UCSD-AML1 (cell line): ENCODE results near the gene RTN4IP1.
A peak's percentile ranks its signal among the peaks of the same experiment; 100 is the strongest.
"Not testable (repeated sequence)": the region's sequence is repeated elsewhere in the genome, so short reads cannot be mapped to it uniquely, and the experiment has no call there.

Source experiments
- DNase-seq: peaks from one replicate; lab custom pipeline; 2025; ENCODE audit not compliant: unreplicated experiment; lab: John Stamatoyannopoulos, UW

The RTN4IP1 gene

DNA sequence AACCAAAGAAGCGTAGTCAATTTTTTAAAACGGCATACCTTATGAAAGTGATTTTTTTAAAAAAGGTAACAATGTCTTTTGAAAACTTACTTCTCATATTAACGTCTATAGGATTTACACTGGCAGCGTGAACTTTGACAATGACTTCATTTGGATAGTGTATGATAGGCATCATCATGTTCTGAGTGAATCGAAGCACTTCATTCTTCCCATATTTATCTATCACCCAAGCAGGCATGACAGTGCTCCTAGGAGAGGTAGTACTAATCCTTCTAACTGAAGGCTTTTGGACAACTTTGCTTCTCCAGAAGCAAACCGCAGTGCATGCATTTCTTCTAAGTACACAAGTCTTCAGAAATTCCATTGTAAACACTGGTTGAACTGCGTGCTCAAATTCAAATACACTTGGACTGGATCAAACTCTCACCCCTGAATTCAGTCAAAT lies 618 bp downstream of the RTN4IP1 start:
- DNase-seq, result no peak

DNA sequence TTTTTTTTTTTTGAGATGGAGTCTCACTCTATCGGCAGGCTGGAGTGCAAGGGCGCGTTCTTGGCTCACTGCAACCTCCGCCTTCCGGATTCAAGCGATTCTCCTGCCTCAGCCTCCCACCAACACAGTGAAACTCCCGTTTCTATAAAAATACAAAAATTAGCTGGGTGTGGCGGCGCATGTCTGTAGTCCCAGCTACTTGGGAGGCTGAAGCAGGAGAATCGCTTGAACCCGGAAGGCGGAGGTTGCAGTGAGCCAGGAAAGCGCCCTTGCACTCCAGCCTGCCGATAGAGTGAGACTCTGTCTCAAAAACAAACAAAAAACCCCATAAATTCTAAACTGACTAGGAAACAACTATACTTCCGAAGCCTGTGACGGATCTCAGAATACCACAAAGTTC lies 1.5 kb downstream of the RTN4IP1 start:
- not testable (repeated sequence) for DNase-seq

DNA sequence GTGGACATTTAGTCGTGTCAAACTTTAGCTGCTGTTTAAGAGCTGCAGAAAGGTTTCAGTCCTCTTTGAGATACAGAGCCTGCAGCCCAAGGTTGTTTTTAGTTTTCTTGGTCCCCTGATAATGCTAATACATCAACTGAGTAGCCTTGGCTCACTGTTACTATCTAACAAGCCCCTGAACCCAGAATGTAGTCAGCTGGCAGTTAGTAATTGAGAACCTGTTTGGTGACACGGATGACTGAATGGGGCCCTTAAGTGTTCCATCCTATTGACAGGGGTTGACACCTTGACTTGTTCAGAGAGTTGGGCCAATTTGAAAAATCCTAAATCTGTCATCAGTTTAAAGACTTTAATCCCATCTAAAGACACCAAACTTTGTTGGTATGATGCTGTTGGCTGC lies 2.8 kb downstream of the RTN4IP1 start:
- no peak for DNase-seq

DNA sequence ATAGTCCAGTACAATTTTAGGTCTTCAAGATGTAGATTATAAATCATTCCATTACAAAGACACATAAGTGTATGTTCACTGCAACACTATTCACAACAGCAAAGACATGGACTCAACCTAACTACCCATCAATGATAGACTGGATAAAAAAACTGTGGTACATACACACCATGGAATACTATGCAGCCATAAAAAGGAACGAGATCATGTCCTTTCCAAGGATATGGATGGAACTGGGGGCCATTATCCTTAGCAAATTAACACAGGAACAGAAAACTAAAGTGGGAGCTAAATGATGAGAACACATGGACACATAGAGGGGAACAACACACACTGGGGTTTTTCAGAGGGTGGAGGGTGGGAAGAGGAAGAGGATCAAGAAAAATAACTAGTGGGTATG lies 6.3 kb downstream of the RTN4IP1 start:
- DNase-seq, result no peak

DNA sequence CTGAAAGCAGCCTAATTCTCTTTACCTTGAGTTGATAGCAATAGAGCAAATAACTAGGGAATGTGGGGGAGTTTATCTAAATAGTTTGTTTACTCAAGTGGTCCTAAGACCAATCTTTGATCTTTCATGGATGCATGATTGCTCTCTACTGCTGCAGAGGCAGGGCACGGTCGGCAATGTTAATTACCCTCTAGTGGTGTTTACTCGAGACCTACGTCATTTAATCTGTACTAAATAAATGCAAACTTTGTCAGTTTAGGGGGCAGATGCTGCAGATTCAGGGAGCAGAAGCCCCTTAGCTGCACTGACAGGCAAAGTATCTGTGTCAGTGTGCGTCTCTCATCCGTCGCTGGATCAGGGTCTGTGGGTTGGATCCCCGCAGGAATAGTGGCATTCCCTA lies 6.9 kb downstream of the RTN4IP1 start:
- no peak for DNase-seq

DNA sequence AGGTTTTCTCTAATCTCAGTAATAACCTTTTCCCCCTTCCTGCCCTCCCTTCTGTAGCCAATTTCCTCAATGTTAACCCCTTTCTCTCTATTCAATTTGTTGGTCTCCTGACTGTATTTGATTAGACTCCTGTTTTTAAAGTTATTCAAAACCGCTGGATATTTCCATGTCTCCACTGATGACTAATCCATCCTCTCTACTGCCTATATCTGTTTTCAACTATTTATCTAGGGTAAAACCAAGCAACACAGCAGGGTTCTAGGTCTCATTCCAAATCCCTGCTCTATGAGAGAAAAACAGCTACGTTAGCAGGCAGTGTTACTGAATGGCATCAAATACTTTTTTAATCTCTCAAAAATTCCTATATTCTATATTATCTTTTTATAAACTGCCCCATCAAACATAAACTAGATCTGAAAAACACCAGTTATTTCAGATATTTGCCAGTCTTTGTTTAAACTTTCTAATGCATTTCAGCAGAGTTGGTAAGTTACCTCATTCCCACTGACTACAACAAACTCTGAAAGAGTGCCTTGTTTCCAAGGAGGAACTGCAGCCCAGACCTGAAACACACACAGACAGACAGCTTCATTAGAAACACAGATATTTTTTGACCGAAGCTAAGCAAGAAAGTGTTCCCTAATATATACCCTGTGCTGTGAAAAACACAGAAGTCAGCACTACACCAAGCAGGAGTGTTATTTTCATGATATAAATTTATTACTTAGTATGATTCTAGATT lies 8.2 kb downstream of the RTN4IP1 start:
- DNase-seq, result no peak

DNA sequence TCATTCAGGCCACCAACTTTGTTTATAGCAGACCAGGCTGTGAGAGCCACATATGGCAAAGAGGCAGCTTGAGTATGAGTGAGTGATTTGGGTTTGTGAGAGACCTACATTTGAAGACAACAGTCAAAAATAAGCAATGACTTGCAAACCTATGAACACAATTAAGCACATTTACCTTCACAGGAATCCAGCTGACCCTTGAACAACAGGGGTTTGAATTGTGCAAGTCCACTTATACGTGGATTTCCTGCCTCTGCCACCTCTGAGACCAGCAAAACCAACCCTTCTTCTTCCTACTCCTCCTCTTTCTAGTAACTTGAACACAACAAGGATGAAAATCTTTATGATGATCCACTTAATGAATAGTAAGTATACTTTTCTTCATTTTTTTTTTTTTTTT lies 10.1 kb downstream of the RTN4IP1 start:
- DNase-seq, result no peak

DNA sequence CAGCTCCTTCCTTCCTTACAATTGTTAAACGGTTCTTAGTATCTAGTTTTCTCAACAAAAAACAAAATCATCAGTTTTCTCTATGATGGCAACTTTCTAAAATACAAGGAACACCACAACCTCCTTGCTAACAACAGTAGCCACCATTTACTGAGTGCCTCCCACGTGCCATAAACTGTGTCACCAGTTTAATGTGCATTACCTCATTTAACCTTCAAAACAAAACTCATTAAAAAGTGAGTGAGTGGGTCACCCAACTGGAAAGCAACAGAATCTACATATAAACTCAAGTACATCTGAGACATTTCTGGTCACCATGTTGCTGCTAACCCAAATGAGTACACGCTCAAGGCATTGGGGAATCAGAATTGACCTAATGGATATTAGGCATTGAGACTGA lies 11.0 kb downstream of the RTN4IP1 start:
- no peak for DNase-seq

DNA sequence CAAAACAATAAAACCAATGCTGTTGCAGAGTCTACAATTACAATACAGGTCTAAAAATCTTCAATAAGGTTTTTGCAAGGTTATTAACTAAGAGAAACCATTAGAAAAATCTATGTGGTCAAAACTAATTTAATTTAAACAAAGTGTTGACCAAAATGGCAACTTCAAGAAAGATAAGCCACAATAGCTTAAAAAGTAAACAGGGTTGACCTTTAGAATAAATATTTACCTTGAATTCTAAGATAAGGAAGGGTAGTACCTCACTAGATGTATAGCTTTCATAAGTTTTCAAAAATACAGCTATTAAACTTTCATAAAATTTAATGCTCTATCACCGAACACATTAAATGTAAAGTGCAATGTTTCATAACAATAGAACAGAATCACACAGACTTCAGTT lies 11.4 kb downstream of the RTN4IP1 start:
- no peak for DNase-seq

DNA sequence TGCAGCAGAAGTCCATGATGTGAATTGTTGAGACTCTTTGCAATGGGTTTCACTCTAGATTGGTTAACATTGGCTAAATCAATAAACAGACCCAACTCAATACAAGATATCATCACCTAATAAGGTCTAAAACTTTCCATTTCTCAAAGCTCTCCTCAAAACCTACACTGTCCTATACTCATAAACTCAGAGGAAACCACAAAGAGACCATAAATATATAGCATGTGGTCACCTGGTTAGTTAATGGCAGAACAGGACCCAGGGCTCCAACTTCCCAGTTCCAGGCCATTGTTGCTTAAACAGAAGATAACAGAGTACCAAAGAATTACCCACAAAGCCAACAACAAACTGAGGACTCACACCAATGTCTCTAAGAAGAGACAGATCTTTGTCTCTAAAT lies 12.0 kb downstream of the RTN4IP1 start:
- no peak for DNase-seq

DNA sequence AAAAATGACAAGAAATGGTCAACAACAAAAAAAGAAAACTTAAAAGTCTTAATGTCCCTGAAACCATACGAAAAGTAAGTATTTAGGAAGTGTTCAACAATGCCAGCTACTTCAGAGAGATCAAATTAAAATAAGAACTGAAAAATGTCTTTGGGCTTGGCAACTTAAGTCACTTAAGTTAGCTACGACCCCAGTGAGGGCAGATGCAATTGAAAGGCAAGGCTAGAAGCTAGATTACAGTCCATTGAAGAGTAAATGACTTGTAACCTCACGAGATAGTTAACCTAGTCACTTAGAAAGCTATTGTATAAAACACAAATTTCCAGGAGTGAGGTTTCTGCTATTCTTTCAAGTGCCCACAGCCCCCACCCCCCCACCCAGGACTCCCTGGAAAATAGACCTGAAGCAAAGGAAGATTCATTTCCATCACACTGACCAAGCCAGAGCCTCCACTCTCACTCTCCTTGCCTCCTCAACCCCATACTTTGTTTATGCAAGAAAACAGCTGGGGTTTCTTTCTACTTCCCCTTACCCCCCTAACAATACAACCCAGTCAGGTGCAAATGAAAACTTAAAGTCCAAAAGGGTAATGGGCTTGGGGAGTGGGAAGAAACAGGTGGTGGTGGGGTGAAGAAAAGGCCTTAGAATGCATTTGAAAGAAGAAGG lies 14.6 kb downstream of the RTN4IP1 start:
- no peak for DNase-seq

DNA sequence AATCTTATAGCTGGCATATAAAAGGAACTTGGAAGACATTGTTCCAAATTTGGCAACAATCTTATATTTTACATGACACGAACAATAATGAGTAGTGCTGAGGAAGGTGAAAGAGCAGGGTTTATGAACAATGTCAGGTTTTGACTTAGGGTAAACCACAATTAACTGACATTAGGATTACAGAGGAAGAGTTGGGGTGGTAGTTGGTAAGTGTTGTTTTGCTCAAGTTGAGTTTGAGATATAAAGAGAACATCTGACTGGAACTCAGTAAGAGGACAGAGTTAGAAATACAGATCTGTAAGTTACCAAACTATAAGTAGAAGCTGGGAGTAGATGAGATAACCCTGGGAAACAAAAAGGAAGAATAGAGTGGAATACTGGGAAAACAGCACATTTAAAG lies 15.1 kb downstream of the RTN4IP1 start:
- no peak for DNase-seq

DNA sequence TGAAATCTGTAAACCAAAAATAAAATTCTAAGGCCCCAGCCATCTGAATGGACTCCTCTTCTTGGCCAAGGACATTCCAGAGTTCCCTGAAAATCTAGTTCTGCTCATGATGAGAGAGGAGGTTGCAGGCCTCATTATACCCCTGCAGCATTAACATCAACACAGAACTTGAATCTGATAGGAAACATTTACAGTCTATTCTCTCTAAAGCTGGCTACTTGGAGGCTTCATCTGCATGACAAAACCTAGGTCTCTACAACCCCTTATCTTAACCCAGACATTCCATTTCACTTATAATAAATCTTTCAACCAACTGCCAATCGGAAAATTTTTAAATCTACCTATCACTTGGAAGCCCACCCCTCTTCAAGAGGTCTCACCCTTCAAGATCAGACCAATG lies 15.7 kb downstream of the RTN4IP1 start:
- DNase-seq, result no peak

DNA sequence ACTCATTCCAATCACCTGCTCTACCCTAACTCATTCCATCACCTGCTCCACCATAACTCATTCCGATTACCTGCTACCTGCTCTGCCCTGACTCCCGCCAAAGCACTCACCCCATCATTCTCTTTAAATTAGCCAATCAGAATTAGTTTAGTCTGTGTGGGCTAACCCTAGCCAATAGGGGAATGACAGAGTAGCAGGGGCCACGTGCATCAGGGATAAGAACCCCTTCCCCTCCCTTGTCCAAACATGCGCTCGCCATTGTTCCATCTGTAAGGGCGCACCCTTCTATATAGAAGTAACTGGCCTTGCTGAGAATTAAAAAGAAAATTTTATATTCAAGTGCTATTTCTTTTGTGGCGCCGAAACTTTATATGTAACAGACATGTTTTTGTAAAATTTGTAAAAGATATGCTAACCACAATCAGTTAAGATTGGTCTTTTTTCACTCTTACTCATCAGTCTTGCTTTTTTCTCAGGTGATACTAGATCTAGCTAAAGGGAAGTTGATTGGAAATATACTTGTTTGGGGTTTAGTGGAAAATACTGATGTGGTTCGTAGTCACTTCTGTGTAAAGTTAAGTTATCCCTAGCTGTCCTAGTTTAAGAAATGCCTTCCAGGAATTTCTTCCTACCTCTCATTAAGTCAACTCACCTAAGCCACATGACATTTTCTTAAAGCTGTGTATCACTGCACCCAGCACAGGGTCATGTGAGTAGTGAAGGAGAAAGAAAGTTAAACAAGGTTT lies 16.5 kb downstream of the RTN4IP1 start:
- DNase-seq, result no peak

DNA sequence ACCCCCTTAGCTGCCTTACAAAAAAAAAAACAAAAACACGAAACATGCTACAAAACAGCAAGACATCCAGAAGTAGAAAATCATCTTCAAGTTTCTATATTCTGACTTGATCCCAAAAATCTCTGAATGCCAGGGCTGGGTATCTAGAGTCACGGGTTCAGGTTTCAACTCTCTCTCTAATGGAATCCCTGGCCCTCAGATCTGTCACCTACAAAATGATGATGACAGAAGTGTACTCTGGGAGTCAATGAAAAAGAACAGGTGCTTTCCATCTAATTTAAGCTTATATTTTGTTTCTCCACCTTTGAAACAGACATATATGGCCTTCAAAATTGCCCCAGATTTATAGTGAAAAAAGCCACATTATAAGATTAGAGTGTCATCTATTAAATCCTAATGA lies 18.3 kb downstream of the RTN4IP1 start:
- DNase-seq, result no peak

DNA sequence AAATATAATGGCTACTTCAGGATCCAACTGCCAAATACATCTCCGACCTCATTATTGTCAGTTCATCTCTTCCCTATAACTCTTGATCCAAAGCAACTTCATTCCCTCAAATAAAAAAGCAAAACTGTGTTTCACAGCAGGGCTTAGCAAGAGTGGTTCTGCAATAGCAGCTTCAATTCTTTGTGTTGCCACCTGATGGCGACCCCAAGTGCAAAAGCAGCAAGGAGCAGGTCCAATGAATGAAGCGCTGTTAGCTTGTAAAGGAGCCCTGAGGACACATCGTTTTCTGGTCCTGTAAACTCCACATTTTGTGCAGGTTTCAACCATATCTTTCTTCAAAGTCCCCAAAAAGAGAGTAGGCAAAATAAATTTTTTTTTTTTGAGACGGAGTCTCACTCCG lies 19.6 kb downstream of the RTN4IP1 start:
- peak; percentile 18 for DNase-seq

DNA sequence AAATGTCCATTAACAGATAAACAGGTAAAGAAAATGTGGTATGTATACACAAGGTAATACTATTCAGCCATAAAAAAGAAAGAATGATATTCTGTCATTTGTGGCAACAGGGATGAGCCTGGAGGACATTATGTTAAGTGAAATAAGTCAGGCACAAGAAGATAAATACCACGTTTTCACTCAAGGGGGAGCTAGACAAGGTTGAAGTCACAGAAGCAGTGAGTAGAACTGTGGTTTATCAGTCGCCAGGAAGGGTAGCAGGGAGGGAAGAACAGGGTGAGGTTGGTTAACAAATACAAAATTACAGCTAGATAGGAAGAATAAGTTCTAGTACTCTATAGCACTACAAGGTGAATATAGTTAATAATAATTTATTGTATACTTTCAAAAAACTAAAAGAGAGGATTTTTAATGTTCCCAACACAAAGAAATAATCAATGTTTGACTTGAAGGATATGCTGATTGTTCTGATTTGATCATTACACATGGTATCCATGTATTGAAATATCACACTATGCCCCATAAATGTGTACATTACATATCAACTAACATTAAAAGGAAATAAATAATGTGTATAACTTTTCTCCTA lies 21.1 kb downstream of the RTN4IP1 start:
- DNase-seq, result no peak

DNA sequence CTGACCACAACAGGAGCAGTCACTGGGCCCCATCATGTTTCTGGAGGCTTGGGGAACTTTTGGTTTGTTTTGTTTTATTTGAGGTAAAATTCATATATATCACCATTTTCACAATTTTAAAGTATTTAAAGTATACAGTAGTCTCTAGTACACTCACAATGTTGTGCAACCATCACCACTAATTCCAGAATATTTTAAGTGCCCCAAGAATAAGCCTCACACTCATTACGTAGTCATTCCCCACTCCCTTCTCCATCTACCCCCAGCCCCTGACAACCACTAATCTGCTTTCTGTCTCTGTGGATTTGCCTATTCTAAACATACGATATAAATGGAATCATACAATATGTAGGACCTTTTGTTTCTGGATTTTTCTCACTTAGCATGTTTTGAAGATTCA lies 29.0 kb downstream of the RTN4IP1 start:
- no peak for DNase-seq

DNA sequence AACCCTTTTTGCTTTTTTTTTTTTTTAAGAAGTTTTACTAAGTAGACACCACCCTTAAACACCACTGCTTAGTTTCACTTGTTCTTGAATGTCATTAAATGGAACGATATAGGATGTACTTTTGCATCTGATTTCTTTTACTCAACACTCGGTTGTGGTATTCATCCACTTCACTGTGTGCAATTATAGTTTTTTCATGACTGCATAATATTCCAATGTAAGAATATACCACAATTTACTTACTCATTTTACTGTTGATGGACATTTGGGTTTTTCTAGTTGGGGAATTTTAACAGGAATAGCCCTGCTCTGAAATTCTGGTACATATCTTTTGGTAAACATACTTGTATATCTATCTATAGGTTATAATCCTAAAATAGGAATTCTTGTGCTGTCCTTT lies 29.9 kb downstream of the RTN4IP1 start:
- no peak for DNase-seq

DNA sequence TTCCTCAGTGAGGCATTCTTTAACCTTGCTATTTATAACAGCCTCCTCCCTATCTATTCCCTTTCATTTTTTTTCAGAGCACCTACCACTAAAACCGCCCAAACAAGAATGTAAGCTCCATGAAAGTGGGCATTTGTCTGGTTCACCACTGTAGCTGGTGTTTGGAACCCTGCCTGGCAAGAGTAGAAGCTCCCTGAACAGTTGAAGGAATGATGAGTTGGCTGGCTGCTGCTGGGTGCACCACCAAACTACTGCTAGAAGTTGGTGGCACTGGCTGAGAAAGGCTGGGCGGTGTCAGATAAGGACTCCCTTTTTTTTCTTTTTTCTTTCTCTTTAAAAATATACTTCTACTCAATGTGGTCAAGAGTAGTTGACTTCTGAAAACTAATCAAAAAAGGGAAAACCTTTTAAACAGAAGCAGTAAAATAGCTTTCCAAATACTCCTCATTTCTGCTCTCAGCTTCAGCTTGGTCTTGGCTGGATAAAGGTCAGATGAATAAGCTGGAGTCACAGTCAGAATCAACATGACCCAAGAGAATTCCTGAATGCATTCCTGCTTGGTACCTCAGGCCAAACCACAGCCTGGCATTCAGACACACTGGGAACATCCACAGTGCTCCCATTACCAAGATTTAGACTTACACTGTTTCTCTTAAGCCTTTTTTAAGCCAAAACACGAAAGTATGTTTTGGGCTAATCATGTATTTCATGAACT lies 38.0 kb downstream of the RTN4IP1 start:
- DNase-seq, result no peak

DNA sequence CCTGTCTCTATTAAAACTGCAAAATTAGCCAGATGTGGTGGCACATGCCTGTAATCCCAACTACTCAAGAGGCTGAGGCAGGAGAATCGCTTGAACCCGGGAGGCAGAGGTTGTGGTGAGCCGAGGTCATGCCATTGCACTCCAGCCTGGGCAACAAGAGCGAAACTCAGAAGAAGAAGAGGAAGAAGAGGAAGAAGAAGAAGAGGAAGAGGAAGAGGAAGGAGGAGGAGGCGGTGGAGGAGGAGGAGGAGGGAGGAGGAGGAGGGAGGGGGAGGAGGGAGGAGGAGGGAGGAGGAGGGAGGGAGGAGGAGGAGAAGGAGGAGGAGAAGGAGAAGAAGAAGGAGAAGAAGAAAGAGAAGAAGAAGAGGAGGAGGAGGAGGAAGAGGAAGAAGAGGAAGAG lies 40.4 kb downstream of the RTN4IP1 start:
- not testable (repeated sequence) for DNase-seq
